ENCODE data around the gene IKZF3.

GRCh38 chr17:39887078-39887477, 23.0 kb upstream of the IKZF3 start:
- no peak for TF ChIP-seq CTCF (conservative IDR thresholded peaks at IDR 0.05; ENCODE audit: low read depth, low read length)
- no peak for TF ChIP-seq EZH2 (IDR thresholded peaks at IDR 0.05; ENCODE audit: low read length, unreplicated experiment)
- no peak for TF ChIP-seq EZH2phosphoT487 (IDR thresholded peaks at IDR 0.05; ENCODE audit: borderline replicate concordance, low read length)
